Ovary (tissue), 3 donors: ENCODE measurements around the gene TMEM140.

Experiments used
- CTCF ChIP-seq, 3 donors: fragments of 450-650 bp in 2 of 3; fragments of 200-600 bp in 1 of 3; IDR thresholded peaks; one replicate each; pipeline versions ENCODE4 v1.5.1 to v1.8.0; 2016 to 2022; ENCODE audit warnings: antibody characterized with exemption in 3 of 3, mild to moderate bottlenecking in 1 of 3
- POLR2A ChIP-seq: fragments of 450-650 bp; IDR thresholded peaks from one replicate; pipeline ENCODE4 v1.6.1; 2017; ENCODE audit warnings: antibody characterized with exemption, mild to moderate bottlenecking, moderate library complexity
- donor health status: DM: no; HTN: no; CAD: no.

GRCh38 chr7:135204876-135205275 lies 57.0 kb downstream of the TMEM140 start:
- TF ChIP-seq CTCF (IDR thresholded peaks at IDR 0.05) (no peak), POLR2A (no peak)
